IPS DF 4.7 (cell line): Measurements from ENCODE around the gene DPYSL3.

Experiments
- DNase-seq: peaks from one replicate; pipeline ENCODE4 v3.0.0-alpha.2; 2013; ENCODE audit warnings: low spot score; ENCODE audit errors: extremely low read depth

DPYSL3 gene

GRCh38 chr5:147515269-147515668 lies 5.4 kb upstream of the DPYSL3 start:
- DNase-seq, result no peak

GRCh38 chr5:147512659-147513379 lies 3.0 kb upstream of the DPYSL3 start:
- DNase-seq, result no peak

- DNase-seq, result no peak
Measured at GRCh38 chr5:147510885-147511284, 1.0 kb upstream of the DPYSL3 start.

- no peak for DNase-seq
Measured at GRCh38 chr5:147509041-147509709, 693 bp downstream of the DPYSL3 start.

GRCh38 chr5:147508711-147509040 lies 1.2 kb downstream of the DPYSL3 start:
- no peak for DNase-seq

- DNase-seq, result no peak
Measured at GRCh38 chr5:147507480-147508126, 2.3 kb downstream of the DPYSL3 start.

GRCh38 chr5:147504535-147504934 lies 5.3 kb downstream of the DPYSL3 start:
- no peak for DNase-seq

- DNase-seq, result no peak
Measured at GRCh38 chr5:147504011-147504410, 5.9 kb downstream of the DPYSL3 start.

GRCh38 chr5:147490989-147491388 lies 18.9 kb downstream of the DPYSL3 start:
- DNase-seq, result no peak

GRCh38 chr5:147487031-147487750 lies 22.7 kb downstream of the DPYSL3 start:
- no peak for DNase-seq

- no peak for DNase-seq
Measured at GRCh38 chr5:147485814-147486213, 24.1 kb downstream of the DPYSL3 start.

- no peak for DNase-seq
Measured at GRCh38 chr5:147485046-147485445, 24.8 kb downstream of the DPYSL3 start.

- DNase-seq, result no peak
Measured at GRCh38 chr5:147484708-147485020, 25.2 kb downstream of the DPYSL3 start.

- no peak for DNase-seq
Measured at GRCh38 chr5:147483961-147484707, 25.7 kb downstream of the DPYSL3 start.

GRCh38 chr5:147483188-147483790 lies 26.6 kb downstream of the DPYSL3 start:
- DNase-seq, result no peak

- DNase-seq, result no peak
Measured at GRCh38 chr5:147482706-147483180, 27.1 kb downstream of the DPYSL3 start.

GRCh38 chr5:147481874-147482705 lies 27.8 kb downstream of the DPYSL3 start:
- DNase-seq, result no peak

GRCh38 chr5:147481376-147481775 lies 28.5 kb downstream of the DPYSL3 start:
- DNase-seq, result no peak

GRCh38 chr5:147479949-147480348 lies 29.9 kb downstream of the DPYSL3 start:
- no peak for DNase-seq

GRCh38 chr5:147479444-147479843 lies 30.4 kb downstream of the DPYSL3 start:
- DNase-seq, result no peak
